Mammary epithelial cell (primary cell): ENCODE results near the gene C1orf56.

Source experiments
- EZH2 ChIP-seq: IDR thresholded peaks from 2 replicates; pipeline ENCODE4 v1.6.1; 2012; ENCODE audit warnings: low read length, inconsistent platforms, borderline replicate concordance
- TF ChIP-seq, protein P1 (sequence below), 2 donors: IDR thresholded peaks in 1 of 2; conservative IDR thresholded peaks in 1 of 2; 2 replicates each; pipeline ENCODE4 v1.5.1; 2011 to 2012; ENCODE audit warnings: inconsistent platforms in 2 of 2, low read length in 2 of 2, mild to moderate bottlenecking in 2 of 2, control low read depth in 1 of 2, low read depth in 1 of 2; ENCODE audit not compliant: insufficient read depth in 1 of 2; ENCODE audit errors: extremely low read depth in 1 of 2

- TF ChIP-seq, protein P1, sequence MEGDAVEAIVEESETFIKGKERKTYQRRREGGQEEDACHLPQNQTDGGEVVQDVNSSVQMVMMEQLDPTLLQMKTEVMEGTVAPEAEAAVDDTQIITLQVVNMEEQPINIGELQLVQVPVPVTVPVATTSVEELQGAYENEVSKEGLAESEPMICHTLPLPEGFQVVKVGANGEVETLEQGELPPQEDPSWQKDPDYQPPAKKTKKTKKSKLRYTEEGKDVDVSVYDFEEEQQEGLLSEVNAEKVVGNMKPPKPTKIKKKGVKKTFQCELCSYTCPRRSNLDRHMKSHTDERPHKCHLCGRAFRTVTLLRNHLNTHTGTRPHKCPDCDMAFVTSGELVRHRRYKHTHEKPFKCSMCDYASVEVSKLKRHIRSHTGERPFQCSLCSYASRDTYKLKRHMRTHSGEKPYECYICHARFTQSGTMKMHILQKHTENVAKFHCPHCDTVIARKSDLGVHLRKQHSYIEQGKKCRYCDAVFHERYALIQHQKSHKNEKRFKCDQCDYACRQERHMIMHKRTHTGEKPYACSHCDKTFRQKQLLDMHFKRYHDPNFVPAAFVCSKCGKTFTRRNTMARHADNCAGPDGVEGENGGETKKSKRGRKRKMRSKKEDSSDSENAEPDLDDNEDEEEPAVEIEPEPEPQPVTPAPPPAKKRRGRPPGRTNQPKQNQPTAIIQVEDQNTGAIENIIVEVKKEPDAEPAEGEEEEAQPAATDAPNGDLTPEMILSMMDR (conservative IDR thresholded peaks at IDR 0.05 in 1 of 2, IDR thresholded peaks at IDR 0.05 in 1 of 2; ENCODE audit: extremely low read depth in 1 of 2, insufficient read depth in 1 of 2, low read depth in 1 of 2, low read length in 2 of 2) = peak; percentile 61 to 83
- TF ChIP-seq EZH2 = no peak
Measured at GRCh38 chr1:151059109-151060006, 11.8 kb downstream of the C1orf56 start, which contains the start of gene CDC42SE1.
